Spleen (tissue), 11 donors: ENCODE measurements around the gene HES4. TPM values are rescaled to one million over a fixed set of nuclear protein-coding genes. Genes with fewer than 3 reads are reported as not detected.

Source experiments
- DNase-seq: peaks from one replicate; pipeline ENCODE4 v3.0.0-alpha.2; 2020
- H3K27ac ChIP-seq, 8 donors: fragments of 200-600 bp; sonication (generic) in 7 of 8; 1 replicate in 4 of 8; 2 replicates in 4 of 8; pipeline versions ENCODE4 v1.5.0 to v1.8.0; 2016 to 2021; ENCODE audit warnings: inconsistent platforms in 4 of 8, mild to moderate bottlenecking in 4 of 8, moderate library complexity in 1 of 8
- H3K27me3 ChIP-seq, 7 donors: fragments of 200-600 bp; sonication (generic) in 6 of 7; replicated peaks in 1 of 7; 1 replicate in 4 of 7; 2 replicates in 3 of 7; pipeline versions ENCODE4 v1.5.0 to v1.8.0; 2016 to 2021; ENCODE audit warnings: inconsistent platforms in 3 of 7, mild to moderate bottlenecking in 1 of 7
- H3K36me3 ChIP-seq, 6 donors: fragments of 200-600 bp; sonication (generic) in 5 of 6; 1 replicate in 4 of 6; 2 replicates in 2 of 6; pipeline versions ENCODE4 v1.5.0 to v1.8.0; 2016 to 2021; ENCODE audit warnings: inconsistent platforms in 2 of 6
- H3K4me1 ChIP-seq, 6 donors: fragments of 200-600 bp; sonication (generic) in 5 of 6; 1 replicate in 3 of 6; 2 replicates in 3 of 6; pipeline versions ENCODE4 v1.5.0 to v1.8.0; 2016 to 2021; ENCODE audit warnings: inconsistent platforms in 3 of 6
- H3K4me3 ChIP-seq, 8 donors: fragments of 200-600 bp; sonication (generic) in 7 of 8; 1 replicate in 4 of 8; 2 replicates in 4 of 8; pipeline versions ENCODE4 v1.5.0 to v1.8.0; 2016 to 2021; ENCODE audit warnings: inconsistent platforms in 4 of 8, mild to moderate bottlenecking in 4 of 8, moderate library complexity in 2 of 8
- H3K9me3 ChIP-seq, 8 donors: fragments of 200-600 bp; sonication (generic) in 7 of 8; 1 replicate in 4 of 8; 2 replicates in 4 of 8; pipeline versions ENCODE4 v1.5.0 to v1.8.0; 2016 to 2021; ENCODE audit warnings: inconsistent platforms in 4 of 8
- CTCF ChIP-seq, 11 experiments: fragments of 200-600 bp in 7 of 11; fragments of 450-650 bp in 4 of 11; sonication (generic) in 4 of 11; IDR thresholded peaks in 8 of 11; conservative IDR thresholded peaks in 3 of 11; 1 replicate in 7 of 11; 2 replicates in 4 of 11; pipeline versions ENCODE4 v1.4.0 to v1.8.0; 2016 to 2021; ENCODE audit warnings: antibody characterized with exemption in 11 of 11, inconsistent platforms in 4 of 11, mild to moderate bottlenecking in 1 of 11
- POLR2A ChIP-seq, 3 donors: fragments of 450-650 bp; IDR thresholded peaks; one replicate each; pipeline ENCODE4 v1.5.1; 2017; ENCODE audit warnings: antibody characterized with exemption in 3 of 3, mild to moderate bottlenecking in 1 of 3
- POLR2AphosphoS5 ChIP-seq, 3 donors: sonication (generic); formaldehyde crosslinking; IDR thresholded peaks; one replicate each; pipeline ENCODE4 v1.5.1; 2017; ENCODE audit warnings: antibody characterized with exemption in 3 of 3
- WGBS, 5 donors: extraction: QIAGEN DNeasy Blood & Tissue Kit in 3 of 5; methylation state at CpG; one replicate each; pipeline versions ENCODE4 v1.1.5 to v1.1.7; 2013 to 2018; 5-methylcytosine and 5-hydroxymethylcytosine counted together
- intact Hi-C: fragments of 100-400 bp; cut with DNase I; formaldehyde crosslinking; loops from one replicate; pipeline ENCODE4 v1.15.0; 2023; ENCODE audit warnings: low total_unique reads
- polyA plus RNA-seq, 3 donors: library from polyadenylated mRNA; stranded (reverse); fragments of 200-250 nt; gene quantifications; one replicate each; pipeline ENCODE4 v1.2.1, GENCODE V29; 2013
- total RNA-seq, 7 donors: library from RNA; depleted of rRNA in 3 of 7; stranded (reverse); fragments of >200 nt in 3 of 7; fragmentation: NEBNext Ultra II Directional in 4 of 7; extraction: Animal tissue kit (Norgen Biotek cat#: 25700) in 4 of 7; gene quantifications; one replicate each; pipeline versions ENCODE4 v1.1.0 to v1.2.1, GENCODE V29; 2016 to 2021
- donor health status: healthy with polysubstance abuse.
- donor health status: DM: no; HTN: no; CAD: no; lungs with moderate emphysema.
- donor health status: DM: no; HTN: no; CAD: no.
- donor health status: Bipolar disorder and iron deficiency.
- donor health status: healthy.
- donor health status: DM: no; HTN: no; CAD: no.
- donor health status: DM: yes; HTN: yes; CAD: no.

Gene HES4
- total and polyA plus RNA-seq, 10 donors: 3.8 to 64.3 (median 20.6) TPM

- Histone ChIP-seq H3K27me3 (peaks cover 0 to 46% (median 0%) of the 10 kb centered on the region in 7 donors), H3K4me1 (peaks cover 18 to 63% (median 38%) of the 10 kb centered on the region in 6 donors), H3K4me3 (no peak overlapping the region), H3K27ac (no peak overlapping the region), H3K9me3 (no peaks in the 10 kb centered on the region), H3K36me3 (peaks cover 0 to 34% (median 6%) of the 10 kb centered on the region in 6 donors)
- intact Hi-C loops: no loop called here
- TF ChIP-seq POLR2A (IDR thresholded peaks at IDR 0.05): no peak
- TF ChIP-seq CTCF (IDR thresholded peaks at IDR 0.05 in 8 of 11, conservative IDR thresholded peaks at IDR 0.05 in 3 of 11): no peak
- TF ChIP-seq POLR2AphosphoS5 (IDR thresholded peaks at IDR 0.05): no peak
- no peak for DNase-seq
- WGBS, 5 donors: 91 to 95% (median 94%) methylated on average over 32 to 47 of the region's 47 CpGs
Measured at GRCh38 chr1:963746-964525, 36.0 kb downstream of the HES4 start.

- peaks cover 22 to 70% (median 45%) of the 10 kb centered on the region in 6 donors for H3K4me1 ChIP-seq
- no peak for DNase-seq
- H3K9me3 ChIP-seq: no peaks in the 10 kb centered on the region
- TF ChIP-seq CTCF (IDR thresholded peaks at IDR 0.05 in 8 of 11, conservative IDR thresholded peaks at IDR 0.05 in 3 of 11) (no peak), POLR2A (IDR thresholded peaks at IDR 0.05) (no peak), POLR2AphosphoS5 (IDR thresholded peaks at IDR 0.05) (no peak)
- intact Hi-C loops: no loop called here
- WGBS, 5 donors: 86 to 94% (median 94%) methylated on average over 8 to 16 of the region's 16 CpGs
- no peak overlapping the region for H3K4me3 ChIP-seq
- H3K27ac ChIP-seq: no peak overlapping the region
- H3K27me3 ChIP-seq: peaks cover 0 to 40% (median 0%) of the 10 kb centered on the region in 7 donors
- peaks cover 0 to 34% (median 6%) of the 10 kb centered on the region in 6 donors for H3K36me3 ChIP-seq
Measured at GRCh38 chr1:963301-963651, 36.6 kb downstream of the HES4 start.

- H3K27me3 ChIP-seq: peaks cover 0 to 33% (median 0%) of the 10 kb centered on the region in 7 donors
- H3K4me1 ChIP-seq: peaks cover 27 to 73% (median 51%) of the 10 kb centered on the region in 6 donors
- H3K9me3 ChIP-seq: no peaks in the 10 kb centered on the region
- no peak for DNase-seq
- intact Hi-C loops: no loop called here
- H3K27ac ChIP-seq: no peak overlapping the region
- WGBS, 5 donors: 86 to 94% (median 92%) methylated on average over 33 to 57 of the region's 57 CpGs
- H3K36me3 ChIP-seq: peaks cover 0 to 34% (median 6%) of the 10 kb centered on the region in 6 donors
- H3K4me3 ChIP-seq: no peak overlapping the region
- TF ChIP-seq CTCF (IDR thresholded peaks at IDR 0.05 in 8 of 11, conservative IDR thresholded peaks at IDR 0.05 in 3 of 11) (no peak), POLR2AphosphoS5 (IDR thresholded peaks at IDR 0.05) (no peak), POLR2A (IDR thresholded peaks at IDR 0.05) (no peak)
Measured at GRCh38 chr1:962381-963300, 37.3 kb downstream of the HES4 start.
